HUES64 (cell line): ENCODE results near the gene POLR1F.

Experiments
- H3K27ac ChIP-seq: 2 replicates; pipeline ENCODE4 v1.7.0; 2013; ENCODE audit warnings: low read depth, low read length, inconsistent platforms
- H3K27me3 ChIP-seq: 2 replicates; pipeline ENCODE4 v1.6.1; 2013; ENCODE audit warnings: mild to moderate bottlenecking, low read length; ENCODE audit not compliant: insufficient read depth
- H3K36me3 ChIP-seq: 2 replicates; pipeline ENCODE4 v1.6.1; 2013; ENCODE audit warnings: mild to moderate bottlenecking, low read length; ENCODE audit not compliant: insufficient read depth
- H3K4me1 ChIP-seq: 2 replicates; pipeline ENCODE4 v1.6.1; 2013; ENCODE audit warnings: mild to moderate bottlenecking, low read length, moderate library complexity; ENCODE audit not compliant: insufficient read depth
- H3K4me3 ChIP-seq: 2 replicates; pipeline ENCODE4 v1.5.1; 2013; ENCODE audit warnings: mild to moderate bottlenecking, low read length, moderate library complexity
- H3K9ac ChIP-seq: 2 replicates; pipeline ENCODE4 v1.6.1; 2013; ENCODE audit warnings: mild to moderate bottlenecking, low read depth, low read length
- H3K9me3 ChIP-seq: 2 replicates; pipeline ENCODE4 v1.6.1; 2013; ENCODE audit warnings: low read depth, low read length; ENCODE audit not compliant: insufficient read depth
- WGBS: fragments of 150-250, 120-280 bp; methylation state at CpG from one replicate; pipeline ENCODE4 v1.1.7; 2013; ENCODE audit warnings: missing lambda C conversion rate; 5-methylcytosine and 5-hydroxymethylcytosine counted together

POLR1F gene

GRCh38 chr7:19674266-19674960 lies 34.4 kb downstream of the POLR1F start:
- no peaks in the 10 kb centered on the region for H3K9me3 ChIP-seq
- no peaks in the 10 kb centered on the region for H3K36me3 ChIP-seq
- 90% methylated on average over 5 of the region's 5 CpGs for WGBS
- H3K4me1 ChIP-seq = no peaks in the 10 kb centered on the region
- no peak overlapping the region for H3K4me3 ChIP-seq
- no peak overlapping the region for H3K27ac ChIP-seq
- H3K9ac ChIP-seq = no peak overlapping the region
- H3K27me3 ChIP-seq = no peaks in the 10 kb centered on the region

- H3K27me3 ChIP-seq = no peaks in the 10 kb centered on the region
- no peaks in the 10 kb centered on the region for H3K9me3 ChIP-seq
- WGBS = 100% methylated on average over 1 of the region's 1 CpG
- no peak overlapping the region for H3K9ac ChIP-seq
- no peaks in the 10 kb centered on the region for H3K36me3 ChIP-seq
- no peak overlapping the region for H3K27ac ChIP-seq
- H3K4me1 ChIP-seq = no peaks in the 10 kb centered on the region
- H3K4me3 ChIP-seq = no peak overlapping the region
These were observed 38.0 kb downstream of the POLR1F start for GRCh38 chr7:19670806-19671205.

GRCh38 chr7:19665399-19666008 lies 43.3 kb downstream of the POLR1F start:
- no peak overlapping the region for H3K9ac ChIP-seq
- H3K27me3 ChIP-seq = no peaks in the 10 kb centered on the region

GRCh38 chr7:19663816-19664462 lies 44.9 kb downstream of the POLR1F start:
- WGBS = 89% methylated on average over 3 of the region's 4 CpGs
- Histone ChIP-seq H3K9me3 (no peaks in the 10 kb centered on the region), H3K9ac (no peak overlapping the region), H3K27ac (no peak overlapping the region), H3K4me3 (no peak overlapping the region), H3K27me3 (no peaks in the 10 kb centered on the region), H3K4me1 (no peaks in the 10 kb centered on the region), H3K36me3 (no peaks in the 10 kb centered on the region)

More at GRCh38 chr7:19665399-19666008, 43.3 kb downstream of the POLR1F start:
- no CpG with 5 or more reads among the region's 1 CpG for WGBS
- no peak overlapping the region for H3K27ac ChIP-seq
- H3K36me3 ChIP-seq = no peaks in the 10 kb centered on the region
- H3K4me3 ChIP-seq = no peak overlapping the region
- H3K9me3 ChIP-seq = no peaks in the 10 kb centered on the region
- H3K4me1 ChIP-seq = no peaks in the 10 kb centered on the region

- H3K9ac ChIP-seq = no peak overlapping the region
- 82% methylated on average over 1 of the region's 2 CpGs for WGBS
- no peaks in the 10 kb centered on the region for H3K4me1 ChIP-seq
- H3K27ac ChIP-seq = no peak overlapping the region
- H3K9me3 ChIP-seq = no peaks in the 10 kb centered on the region
- no peaks in the 10 kb centered on the region for H3K36me3 ChIP-seq
- H3K4me3 ChIP-seq = no peak overlapping the region
- no peaks in the 10 kb centered on the region for H3K27me3 ChIP-seq
These were observed 60.0 kb downstream of the POLR1F start for GRCh38 chr7:19648791-19649190.
